Ishikawa (cell line): ENCODE measurements around the gene RBM34.

Source experiments
- EP300 ChIP-seq: IDR thresholded peaks from 2 replicates; pipeline ENCODE4 v1.6.1; 2012; ENCODE audit warnings: borderline replicate concordance
- MAX ChIP-seq: IDR thresholded peaks from 2 replicates; pipeline ENCODE4 v1.6.1; 2012
- RAD21 ChIP-seq: IDR thresholded peaks from 2 replicates; pipeline ENCODE4 v1.6.1; 2012; ENCODE audit warnings: low read depth
- REST ChIP-seq: IDR thresholded peaks from 2 replicates; pipeline ENCODE4 v1.6.1; 2012; ENCODE audit warnings: low read depth, mild to moderate bottlenecking
- TCF12 ChIP-seq: IDR thresholded peaks from 2 replicates; pipeline ENCODE4 v1.6.1; 2012; ENCODE audit warnings: low read depth
- USF1 ChIP-seq: IDR thresholded peaks from 2 replicates; pipeline ENCODE4 v1.6.1; 2012
- YY1 ChIP-seq: IDR thresholded peaks from 2 replicates; pipeline ENCODE4 v1.6.1; 2012; ENCODE audit warnings: low read depth

- TF ChIP-seq REST: no peak
- TF ChIP-seq MAX: no peak
- no peak for TF ChIP-seq YY1
- TF ChIP-seq RAD21: no peak
- no peak for TF ChIP-seq TCF12
- TF ChIP-seq EP300: no peak
- no peak for TF ChIP-seq USF1
Observed at GRCh38 chr1:235134171-235134570, 26.9 kb downstream of the RBM34 start.
